Activated T-helper 1 cell treated with anti-CD3 and anti-CD28 coated beads, Interleukin-12 subunit alpha, Interleukin-12 subunit beta, Interleukin-2, Interleukin-4 antibody, amounts not matched to agents 30 ng/mL and 10 ng/mL and 1 ng/mL, durations not matched to agents 14 hours and 24 hours and 36 hours (primary cell): Measurements from ENCODE around the gene SFXN1. TPM values are rescaled to one million over a fixed set of nuclear protein-coding genes. Genes with fewer than 3 reads are reported as not detected.

Experiments
- DNase-seq: peaks from one replicate; pipeline ENCODE4 v3.0.0; 2021; ENCODE audit warnings: low spot score
- H3K27ac Mint-ChIP-seq: one replicate; pipeline ENCODE4 v1.8.0; 2021; ENCODE audit warnings: mild to moderate bottlenecking, mixed read lengths
- H3K27me3 Mint-ChIP-seq: one replicate; pipeline ENCODE4 v1.8.0; 2022; ENCODE audit warnings: mild to moderate bottlenecking, moderate library complexity, mixed read lengths; ENCODE audit not compliant: insufficient read depth
- H3K36me3 Mint-ChIP-seq: one replicate; pipeline ENCODE4 v1.8.0; 2021; ENCODE audit warnings: low read depth, mixed read lengths
- H3K4me1 Mint-ChIP-seq: one replicate; pipeline ENCODE4 v1.8.0; 2021; ENCODE audit warnings: low read depth, mixed read lengths
- H3K4me3 Mint-ChIP-seq: one replicate; pipeline ENCODE4 v1.8.0; 2021; ENCODE audit warnings: mild to moderate bottlenecking, moderate library complexity, mixed read lengths
- H3K9me3 Mint-ChIP-seq: one replicate; pipeline ENCODE4 v1.8.0; 2021; ENCODE audit warnings: mixed read lengths
- intact Hi-C: fragments of 100-400 bp; cut with micrococcal nuclease; formaldehyde crosslinking; loops from one replicate; pipeline ENCODE4 v1.15.1; 2024
- total RNA-seq: library from RNA; stranded (reverse); gene quantifications from 2 replicates; pipeline ENCODE4 v1.2.3, GENCODE V29; 2022

The SFXN1 gene
- total RNA-seq, 1 donor from 2014 or later, result 394 TPM

DNA sequence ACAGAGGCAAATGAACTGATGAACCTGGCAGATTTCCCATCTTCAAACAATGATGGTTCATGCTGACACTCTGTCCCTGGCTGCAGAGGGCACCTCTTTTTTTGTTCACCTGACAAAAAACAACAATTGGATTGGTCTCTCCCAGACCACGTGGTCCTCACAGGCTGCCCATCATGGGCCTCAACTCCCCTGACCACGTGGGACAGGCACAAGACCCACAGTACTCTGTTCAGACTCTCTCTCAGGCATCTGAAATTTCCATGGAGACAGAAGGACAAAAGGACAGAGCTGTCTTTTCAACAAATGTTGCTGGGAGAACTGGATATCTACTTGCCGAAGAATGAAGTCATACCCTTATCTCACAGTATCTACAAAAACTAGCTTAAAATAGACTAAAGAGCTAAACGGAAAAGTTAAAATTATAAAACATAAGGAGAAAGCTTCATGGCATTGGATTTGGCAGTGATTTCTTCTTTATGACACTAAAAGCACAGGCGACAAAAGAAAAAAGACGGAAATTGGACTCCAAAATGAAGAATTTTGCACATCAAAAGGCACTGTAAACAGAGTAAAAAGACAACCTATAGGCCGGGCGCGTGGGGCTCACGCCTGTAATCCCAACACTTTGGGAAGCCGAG, 22.1 kb upstream of the SFXN1 start:
- H3K4me1 Mint-ChIP-seq, result peaks cover 8% of the 10 kb centered on the region
- H3K36me3 Mint-ChIP-seq, result no peaks in the 10 kb centered on the region
- intact Hi-C loops, result no loop called here
- DNase-seq, result no peak
- no peaks in the 10 kb centered on the region for H3K9me3 Mint-ChIP-seq
- H3K27ac Mint-ChIP-seq, result no peak overlapping the region
- no peak overlapping the region for H3K4me3 Mint-ChIP-seq
- H3K27me3 Mint-ChIP-seq, result peaks cover 23% of the 10 kb centered on the region

DNA sequence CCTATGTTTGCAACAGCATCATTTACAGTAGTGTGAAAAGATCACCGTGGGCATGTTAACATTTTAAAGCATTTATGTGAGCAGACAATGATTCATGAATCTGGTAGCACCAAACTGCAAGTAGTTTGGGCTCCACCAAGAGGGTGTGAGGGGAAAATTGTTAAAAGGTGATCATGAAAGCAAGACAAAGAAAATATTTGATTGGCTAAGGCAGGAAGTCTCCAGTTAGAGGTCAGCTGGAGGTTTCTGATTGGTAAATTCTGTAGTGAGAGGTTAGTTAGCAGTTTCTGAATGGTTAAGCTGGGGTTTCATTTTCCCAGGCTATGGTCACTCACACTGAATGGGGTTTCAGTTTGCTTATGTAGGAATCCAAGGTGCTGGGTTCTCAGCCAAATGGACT, 20.9 kb upstream of the SFXN1 start:
- H3K27me3 Mint-ChIP-seq, result peaks cover 17% of the 10 kb centered on the region
- DNase-seq, result no peak
- intact Hi-C loops, result no loop called here
- no peak overlapping the region for H3K27ac Mint-ChIP-seq
- peaks cover 8% of the 10 kb centered on the region for H3K4me1 Mint-ChIP-seq
- H3K9me3 Mint-ChIP-seq, result no peaks in the 10 kb centered on the region
- H3K4me3 Mint-ChIP-seq, result no peak overlapping the region
- no peaks in the 10 kb centered on the region for H3K36me3 Mint-ChIP-seq

DNA sequence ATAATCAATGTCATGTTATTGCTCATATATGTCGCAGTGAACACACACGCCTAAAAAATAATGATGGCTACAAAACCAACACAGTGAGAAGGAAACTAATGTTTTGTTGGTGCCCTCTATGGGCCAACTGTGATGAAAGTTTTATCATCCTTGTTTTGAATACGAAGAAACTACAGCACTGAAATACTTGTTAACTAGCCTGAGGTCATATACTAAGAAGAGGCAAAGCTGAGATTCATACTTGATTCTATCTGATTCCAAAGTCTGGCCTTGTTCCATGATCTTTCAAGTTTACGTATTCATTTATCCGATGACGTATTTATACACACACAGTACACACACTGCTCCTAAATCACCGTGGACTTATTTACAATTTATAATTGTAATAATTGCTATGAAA, 18.2 kb upstream of the SFXN1 start:
- H3K4me1 Mint-ChIP-seq, result peaks cover 20% of the 10 kb centered on the region
- peaks cover 11% of the 10 kb centered on the region for H3K27me3 Mint-ChIP-seq
- no peaks in the 10 kb centered on the region for H3K9me3 Mint-ChIP-seq
- no peak overlapping the region for H3K4me3 Mint-ChIP-seq
- intact Hi-C loops, result loop anchor here (1.0 kb wide), 1 partner anchor 509 kb away; no protein-coding TSS in a partner anchor
- no peak overlapping the region for H3K27ac Mint-ChIP-seq
- no peaks in the 10 kb centered on the region for H3K36me3 Mint-ChIP-seq
- no peak for DNase-seq

DNA sequence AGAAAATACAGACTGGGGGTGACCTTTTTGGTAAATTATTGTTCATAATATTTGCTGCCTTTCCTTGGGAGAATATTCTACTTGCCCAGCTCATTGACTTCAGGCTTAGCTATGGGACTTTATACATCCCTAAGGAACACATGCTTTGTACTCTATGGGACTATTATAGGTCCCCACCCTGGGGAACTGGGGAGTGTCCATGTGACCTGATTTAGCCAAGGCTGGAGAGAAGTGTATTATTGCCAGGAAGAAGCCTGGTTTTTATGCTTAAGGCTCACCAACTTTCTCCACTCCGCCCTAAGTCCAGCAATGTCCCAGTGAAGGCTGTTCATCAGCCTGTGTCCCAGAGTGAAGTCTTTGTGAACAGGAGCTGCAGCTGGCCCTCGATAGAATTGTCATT, 17.8 kb upstream of the SFXN1 start:
- peaks cover 22% of the 10 kb centered on the region for H3K4me1 Mint-ChIP-seq
- no peak overlapping the region for H3K27ac Mint-ChIP-seq
- H3K9me3 Mint-ChIP-seq, result no peaks in the 10 kb centered on the region
- no peak overlapping the region for H3K4me3 Mint-ChIP-seq
- no peak for DNase-seq
- peaks cover 10% of the 10 kb centered on the region for H3K27me3 Mint-ChIP-seq
- no peaks in the 10 kb centered on the region for H3K36me3 Mint-ChIP-seq
- intact Hi-C loops, result loop anchor here (1.0 kb wide), 1 partner anchor 509 kb away; no protein-coding TSS in a partner anchor

DNA sequence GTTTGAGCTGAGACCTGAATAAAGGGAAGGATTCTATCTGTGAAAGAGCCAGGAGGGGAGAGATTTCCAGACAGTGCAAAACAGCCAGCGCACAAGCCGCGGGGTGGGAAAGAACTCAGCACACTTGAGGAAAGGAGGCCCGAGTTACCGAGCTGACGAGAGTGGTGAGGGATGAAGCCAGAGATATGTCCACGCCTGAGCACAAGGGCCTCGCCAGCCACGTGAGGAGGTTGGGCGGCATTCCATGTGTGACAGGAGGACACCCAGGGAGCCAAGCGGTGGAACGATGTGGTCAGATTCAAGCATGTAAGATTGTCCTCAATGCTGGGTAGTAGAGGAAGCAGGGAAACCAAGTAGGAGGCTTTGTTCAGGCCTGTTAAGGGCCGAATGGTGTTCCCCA, 17.0 kb upstream of the SFXN1 start:
- peaks cover 10% of the 10 kb centered on the region for H3K27me3 Mint-ChIP-seq
- peaks cover 26% of the 10 kb centered on the region for H3K4me1 Mint-ChIP-seq
- H3K4me3 Mint-ChIP-seq, result no peak overlapping the region
- no peak for DNase-seq
- H3K9me3 Mint-ChIP-seq, result no peaks in the 10 kb centered on the region
- H3K36me3 Mint-ChIP-seq, result no peaks in the 10 kb centered on the region
- no peak overlapping the region for H3K27ac Mint-ChIP-seq
- intact Hi-C loops, result no loop called here

DNA sequence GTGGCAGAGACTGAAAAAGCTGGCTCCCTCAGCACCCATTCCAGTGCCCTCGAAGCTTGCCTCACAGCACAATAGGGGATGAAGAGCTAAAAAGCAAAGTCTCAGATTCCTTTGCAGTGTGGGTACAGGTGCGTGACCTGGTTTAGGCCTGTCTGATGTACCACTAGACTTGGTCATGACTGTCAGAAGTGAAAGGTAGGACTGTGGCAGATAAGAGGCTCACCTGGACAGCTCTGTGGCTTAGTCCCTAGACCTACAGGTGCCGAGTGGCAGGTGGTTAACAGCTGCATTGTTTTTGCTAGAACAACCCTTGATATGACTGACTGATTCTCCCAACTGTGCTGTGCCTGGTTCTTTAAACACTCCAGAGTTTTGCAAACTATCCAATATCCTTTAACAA, 14.7 kb upstream of the SFXN1 start:
- no peaks in the 10 kb centered on the region for H3K36me3 Mint-ChIP-seq
- intact Hi-C loops, result loop anchor here (1.0 kb wide), 1 partner anchor 15 kb away; the partner anchor contains the start of gene SFXN1
- H3K9me3 Mint-ChIP-seq, result peaks cover 4% of the 10 kb centered on the region

DNA sequence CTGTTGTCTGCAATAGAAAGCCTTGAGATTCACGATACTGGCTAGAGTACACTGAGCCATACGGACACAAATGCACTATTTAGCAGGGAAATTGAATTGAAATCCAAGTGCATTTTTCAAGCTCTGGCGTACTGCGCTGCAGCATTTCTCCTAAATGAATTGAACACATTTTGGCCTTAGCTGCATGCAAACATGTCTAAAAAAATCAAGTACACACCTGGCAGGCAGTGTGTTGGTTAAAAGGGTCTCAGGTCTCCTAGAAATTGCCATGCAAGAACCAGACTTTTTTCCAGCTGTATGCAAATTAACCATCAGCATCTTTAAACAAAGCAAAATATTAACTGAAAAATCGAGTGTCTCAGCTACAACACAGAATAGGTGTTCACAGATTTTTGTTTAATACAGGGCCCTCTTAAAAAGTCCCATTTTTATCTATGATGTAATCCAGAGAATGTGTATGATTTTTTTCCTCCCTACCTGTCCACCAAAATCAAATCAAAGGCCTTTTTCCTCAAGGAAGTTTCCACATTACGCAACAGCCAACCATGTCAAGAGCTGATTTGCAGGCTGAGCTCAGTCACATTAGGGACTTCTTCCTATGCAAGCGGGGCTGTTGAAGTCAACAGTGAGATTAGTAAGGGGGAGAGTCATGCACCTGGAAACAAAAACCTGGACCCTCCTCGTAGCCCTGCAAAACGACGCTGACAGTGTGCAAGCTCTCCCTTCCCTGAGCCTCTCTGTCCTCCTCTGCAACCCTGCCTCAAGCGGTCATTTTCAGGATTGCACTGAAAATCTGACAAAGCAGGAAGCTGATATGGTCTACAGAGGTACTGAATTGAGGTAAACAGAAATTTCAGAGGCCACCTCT, 14.1 kb upstream of the SFXN1 start:
- intact Hi-C loops, result loop anchor here (1.0 kb wide), 1 partner anchor 14 kb away; the partner anchor contains the start of gene SFXN1
- H3K4me1 Mint-ChIP-seq, result peaks cover 20% of the 10 kb centered on the region
- H3K9me3 Mint-ChIP-seq, result peaks cover 7% of the 10 kb centered on the region
- H3K36me3 Mint-ChIP-seq, result no peaks in the 10 kb centered on the region
- no peak overlapping the region for H3K4me3 Mint-ChIP-seq
- DNase-seq, result peak; percentile 57
- H3K27me3 Mint-ChIP-seq, result peaks cover 8% of the 10 kb centered on the region
- no peak overlapping the region for H3K27ac Mint-ChIP-seq

More for the DNA sequence above, 14.7 kb upstream of the SFXN1 start:
- DNase-seq, result no peak
- Mint-ChIP-seq H3K4me1 (peaks cover 20% of the 10 kb centered on the region), H3K27me3 (peaks cover 10% of the 10 kb centered on the region), H3K27ac (no peak overlapping the region), H3K4me3 (no peak overlapping the region)

DNA sequence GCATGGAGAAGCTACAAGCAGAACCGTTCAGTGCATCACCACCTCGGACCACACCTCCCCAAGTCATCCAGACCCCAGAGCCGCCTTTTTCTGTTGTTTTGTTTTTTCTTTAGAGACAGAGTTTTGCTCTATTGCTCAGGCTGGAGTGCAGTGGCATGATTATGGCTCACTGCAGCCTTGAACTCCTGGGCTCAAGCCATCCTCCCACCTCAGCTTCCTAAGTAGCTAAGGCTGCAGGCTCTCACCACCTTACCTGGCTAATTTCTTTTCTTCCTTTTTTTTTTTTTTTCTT, 13.5 kb upstream of the SFXN1 start:
- intact Hi-C loops, result loop anchor here (1.0 kb wide), 1 partner anchor 13 kb away; the partner anchor contains the start of gene SFXN1
- peaks cover 8% of the 10 kb centered on the region for H3K27me3 Mint-ChIP-seq
- peaks cover 20% of the 10 kb centered on the region for H3K4me1 Mint-ChIP-seq
- H3K4me3 Mint-ChIP-seq, result no peak overlapping the region
- no peak for DNase-seq
- H3K36me3 Mint-ChIP-seq, result no peaks in the 10 kb centered on the region
- no peak overlapping the region for H3K27ac Mint-ChIP-seq
- peaks cover 7% of the 10 kb centered on the region for H3K9me3 Mint-ChIP-seq

DNA sequence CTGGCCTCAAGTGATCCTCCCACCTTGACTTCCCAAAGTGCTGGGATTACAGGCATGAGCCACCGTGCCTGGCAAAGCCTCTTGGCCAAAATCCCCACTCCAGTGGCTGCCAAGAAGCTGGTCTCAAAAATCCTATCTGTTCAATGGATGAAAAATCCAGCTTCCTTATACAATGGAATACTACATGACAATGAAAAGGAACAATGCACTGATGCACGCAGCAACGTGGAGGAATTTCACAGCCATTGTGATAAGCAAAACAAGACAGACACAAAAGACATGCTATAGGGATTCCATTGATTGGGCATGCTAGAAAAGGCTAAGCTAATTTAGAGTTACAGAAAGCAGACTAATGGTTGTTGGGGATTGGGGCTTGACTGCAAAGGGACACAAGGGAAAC, 13.1 kb upstream of the SFXN1 start:
- intact Hi-C loops, result no loop called here
- H3K4me3 Mint-ChIP-seq, result no peak overlapping the region
- no peak for DNase-seq
- no peak overlapping the region for H3K27ac Mint-ChIP-seq
- H3K27me3 Mint-ChIP-seq, result peaks cover 8% of the 10 kb centered on the region
- peaks cover 7% of the 10 kb centered on the region for H3K9me3 Mint-ChIP-seq
- no peaks in the 10 kb centered on the region for H3K36me3 Mint-ChIP-seq
- H3K4me1 Mint-ChIP-seq, result peaks cover 20% of the 10 kb centered on the region

DNA sequence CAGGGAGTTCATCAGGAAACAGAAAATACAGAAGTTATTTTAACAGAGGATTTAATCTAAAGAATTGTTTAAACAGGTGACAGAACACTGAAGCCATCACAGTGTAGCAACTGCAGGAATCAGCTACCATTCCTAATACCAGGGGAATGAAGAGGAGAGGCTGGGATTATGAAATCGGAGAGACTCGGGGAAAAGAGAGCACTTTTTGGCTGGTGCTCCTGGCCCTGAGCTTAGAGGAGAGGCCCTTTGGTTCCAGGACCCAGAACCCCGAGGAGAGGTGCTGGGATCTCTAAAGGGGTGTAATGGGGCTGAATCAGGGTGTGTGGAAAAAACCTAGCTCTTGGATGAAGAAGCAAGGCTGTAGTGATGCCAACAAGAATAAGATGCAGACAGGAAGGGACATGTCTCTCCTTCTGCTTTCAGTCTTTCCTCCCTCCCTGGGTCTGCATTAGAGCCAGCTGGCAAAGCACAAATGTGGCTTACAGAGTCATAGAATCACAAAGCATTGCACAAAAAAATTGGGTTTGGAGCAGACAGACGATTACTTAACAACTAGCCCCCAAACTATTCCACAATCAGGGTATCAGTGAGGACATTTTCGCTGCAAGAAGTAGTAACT, 11.6 kb upstream of the SFXN1 start:
- Mint-ChIP-seq H3K36me3 (no peaks in the 10 kb centered on the region), H3K4me1 (peaks cover 26% of the 10 kb centered on the region), H3K4me3 (no peak overlapping the region), H3K27me3 (peaks cover 11% of the 10 kb centered on the region), H3K27ac (no peak overlapping the region), H3K9me3 (peaks cover 7% of the 10 kb centered on the region)
- no peak for DNase-seq
- intact Hi-C loops, result no loop called here

DNA sequence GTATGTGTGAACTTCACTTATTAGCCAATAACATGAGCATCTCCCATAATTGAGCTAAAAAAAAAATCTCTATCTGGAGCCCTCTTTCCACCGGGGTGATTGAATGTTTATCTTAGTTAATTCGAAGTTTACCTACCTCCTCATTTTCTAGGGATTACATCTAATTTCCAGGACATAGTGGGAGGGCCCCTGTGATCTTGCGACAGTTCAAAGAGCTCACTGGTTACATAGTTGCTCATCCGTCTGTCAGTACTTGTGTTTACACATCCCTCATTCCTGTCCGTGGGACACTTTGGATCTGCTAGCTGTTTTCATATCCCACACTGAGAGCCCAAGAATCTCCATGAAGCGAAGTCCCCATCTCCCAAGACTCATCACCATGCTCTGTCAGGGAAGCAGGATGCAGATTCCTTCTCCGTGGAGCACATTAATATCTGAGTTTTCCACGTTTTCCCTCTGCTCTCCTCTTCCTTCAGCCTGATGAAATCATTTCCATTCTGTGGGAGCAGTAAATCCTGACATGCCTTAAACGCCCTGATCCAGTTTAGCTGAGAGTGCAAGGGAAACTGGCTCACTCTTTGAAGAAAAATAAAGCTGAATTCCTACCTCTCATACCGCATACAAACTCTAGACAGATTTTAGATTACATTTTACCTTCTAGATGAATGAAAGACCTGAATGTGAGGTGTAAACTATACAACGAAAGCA, 10.2 kb upstream of the SFXN1 start:
- peaks cover 5% of the 10 kb centered on the region for H3K27me3 Mint-ChIP-seq
- H3K4me1 Mint-ChIP-seq, result peaks cover 28% of the 10 kb centered on the region
- intact Hi-C loops, result no loop called here
- peaks cover 7% of the 10 kb centered on the region for H3K9me3 Mint-ChIP-seq
- DNase-seq, result no peak
- no peak overlapping the region for H3K27ac Mint-ChIP-seq
- no peaks in the 10 kb centered on the region for H3K36me3 Mint-ChIP-seq
- H3K4me3 Mint-ChIP-seq, result no peak overlapping the region

DNA sequence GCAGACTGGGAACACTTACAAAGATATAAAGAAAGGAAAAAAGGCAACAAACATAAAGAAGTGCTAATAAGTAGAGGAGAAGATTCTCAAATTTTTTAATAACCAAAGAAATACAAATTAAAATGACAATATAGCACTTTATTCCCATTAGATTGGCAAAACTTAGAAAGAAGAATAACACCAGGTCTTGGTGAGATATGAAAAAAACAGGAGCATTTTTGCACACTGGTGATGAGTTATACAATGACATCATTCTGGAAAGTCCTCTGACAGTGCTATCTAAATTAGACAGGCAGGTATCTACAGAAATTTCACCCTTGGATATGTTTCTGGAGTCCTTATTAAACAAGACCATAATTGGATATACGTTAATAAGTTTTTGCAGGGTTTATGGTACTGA, 9.5 kb upstream of the SFXN1 start:
- Mint-ChIP-seq H3K27ac (no peak overlapping the region), H3K4me3 (no peak overlapping the region), H3K9me3 (peaks cover 7% of the 10 kb centered on the region), H3K36me3 (no peaks in the 10 kb centered on the region), H3K4me1 (peaks cover 28% of the 10 kb centered on the region), H3K27me3 (peaks cover 5% of the 10 kb centered on the region)
- intact Hi-C loops, result no loop called here
- DNase-seq, result no peak
